ENCODE measurements around the gene RAB5B.
"Not testable (repeated sequence)": the region's sequence is repeated elsewhere in the genome, so short reads cannot be mapped to it uniquely, and the experiment has no call there.

The RAB5B gene

GRCh38 chr12:55984861-55985260 is 11.0 kb downstream of the RAB5B start:
- no peak for DNase-seq

- no peak for DNase-seq
Measured at GRCh38 chr12:55985341-55985740, 11.5 kb downstream of the RAB5B start.

GRCh38 chr12:55985976-55986375 is 12.1 kb downstream of the RAB5B start:
- DNase-seq: not testable (repeated sequence)

GRCh38 chr12:55991110-55991509 is 17.2 kb downstream of the RAB5B start:
- DNase-seq: no peak

GRCh38 chr12:55993230-55993853 is 19.5 kb downstream of the RAB5B start:
- no peak for DNase-seq

GRCh38 chr12:55995366-55995765 is 21.5 kb downstream of the RAB5B start:
- no peak for DNase-seq

- peak; percentile 38 for DNase-seq
Measured at GRCh38 chr12:55996201-55996714, 22.4 kb downstream of the RAB5B start.

GRCh38 chr12:55996715-55997534 is 23.0 kb downstream of the RAB5B start, which contains the start of gene SUOX:
SUOX (plus strand) TSS chr12:55997276; CDS start chr12:56002222, 4,946 bp downstream.
- DNase-seq: peak; percentile 89

- DNase-seq: no peak
Measured at GRCh38 chr12:55997535-55997859, 23.6 kb downstream of the RAB5B start.

GRCh38 chr12:55999522-55999921 is 25.6 kb downstream of the RAB5B start:
- not testable (repeated sequence) for DNase-seq

- DNase-seq: not testable (repeated sequence)
Measured at GRCh38 chr12:55999999-56000540, 26.2 kb downstream of the RAB5B start.

GRCh38 chr12:56001487-56002100 is 27.7 kb downstream of the RAB5B start:
- DNase-seq: no peak

GRCh38 chr12:56003376-56003775 is 29.5 kb downstream of the RAB5B start:
- DNase-seq: not testable (repeated sequence)

- DNase-seq: no peak
Measured at GRCh38 chr12:56004211-56004610, 30.3 kb downstream of the RAB5B start.

- no peak for DNase-seq
Measured at GRCh38 chr12:56007564-56008559, 34.0 kb downstream of the RAB5B start.

GRCh38 chr12:56010111-56010570 is 36.3 kb downstream of the RAB5B start:
- DNase-seq: no peak

GRCh38 chr12:56011509-56012090 is 37.7 kb downstream of the RAB5B start:
- no peak for DNase-seq

- DNase-seq: no peak
Measured at GRCh38 chr12:56013482-56013881, 39.6 kb downstream of the RAB5B start.

GRCh38 chr12:56014205-56014604 is 40.3 kb downstream of the RAB5B start:
- no peak for DNase-seq

GRCh38 chr12:56017181-56017580 is 43.3 kb downstream of the RAB5B start:
- no peak for DNase-seq

GRCh38 chr12:56018356-56018755 is 44.5 kb downstream of the RAB5B start:
- DNase-seq: no peak

Data from GDM1 (cell line).